ENCODE measurements around the gene PEX14.

DNA sequence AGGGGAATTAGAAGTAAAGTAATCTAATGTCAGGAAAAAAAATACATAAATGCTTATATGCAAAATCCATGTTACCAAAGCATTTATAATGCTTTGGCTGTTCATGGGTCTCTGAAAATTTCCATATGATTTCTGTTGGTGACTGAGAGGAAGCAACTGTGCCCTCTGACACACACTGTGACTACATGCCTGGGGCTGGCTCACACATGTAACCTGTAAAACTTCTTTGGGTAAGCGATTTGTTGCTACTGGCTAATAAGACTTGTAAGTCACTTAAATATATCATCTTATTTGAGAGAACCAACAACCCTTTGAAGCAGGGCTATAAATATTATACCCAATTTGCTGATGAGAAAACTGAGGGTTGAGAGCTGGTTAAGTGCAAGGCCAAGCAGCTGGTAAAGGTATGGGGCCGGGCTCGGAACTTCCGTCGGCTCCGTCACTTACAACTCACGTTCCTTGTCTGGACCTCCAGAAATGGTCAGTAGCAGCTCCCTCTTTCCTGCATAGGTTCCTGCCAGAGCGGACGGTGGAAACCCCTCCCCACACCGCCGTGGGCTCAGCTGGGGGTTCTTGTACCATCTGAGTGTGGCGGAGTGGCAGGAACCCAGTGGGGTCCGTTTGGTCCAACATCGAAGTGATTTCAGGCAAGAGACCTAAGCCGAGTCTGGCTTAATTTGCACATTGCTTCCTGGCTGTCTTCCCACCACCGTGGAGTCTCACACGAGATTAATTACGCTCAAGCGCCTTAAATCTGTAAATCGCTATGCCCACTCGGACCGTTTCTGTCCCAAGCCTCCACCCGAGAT is 3.1 kb upstream of the PEX14 start:
- TF ChIP-seq, protein P1, sequence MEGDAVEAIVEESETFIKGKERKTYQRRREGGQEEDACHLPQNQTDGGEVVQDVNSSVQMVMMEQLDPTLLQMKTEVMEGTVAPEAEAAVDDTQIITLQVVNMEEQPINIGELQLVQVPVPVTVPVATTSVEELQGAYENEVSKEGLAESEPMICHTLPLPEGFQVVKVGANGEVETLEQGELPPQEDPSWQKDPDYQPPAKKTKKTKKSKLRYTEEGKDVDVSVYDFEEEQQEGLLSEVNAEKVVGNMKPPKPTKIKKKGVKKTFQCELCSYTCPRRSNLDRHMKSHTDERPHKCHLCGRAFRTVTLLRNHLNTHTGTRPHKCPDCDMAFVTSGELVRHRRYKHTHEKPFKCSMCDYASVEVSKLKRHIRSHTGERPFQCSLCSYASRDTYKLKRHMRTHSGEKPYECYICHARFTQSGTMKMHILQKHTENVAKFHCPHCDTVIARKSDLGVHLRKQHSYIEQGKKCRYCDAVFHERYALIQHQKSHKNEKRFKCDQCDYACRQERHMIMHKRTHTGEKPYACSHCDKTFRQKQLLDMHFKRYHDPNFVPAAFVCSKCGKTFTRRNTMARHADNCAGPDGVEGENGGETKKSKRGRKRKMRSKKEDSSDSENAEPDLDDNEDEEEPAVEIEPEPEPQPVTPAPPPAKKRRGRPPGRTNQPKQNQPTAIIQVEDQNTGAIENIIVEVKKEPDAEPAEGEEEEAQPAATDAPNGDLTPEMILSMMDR (IDR thresholded peaks at IDR 0.05; ENCODE audit: poor library complexity, severe bottlenecking) = no peak
- TF ChIP-seq MXI1 (conservative IDR thresholded peaks at IDR 0.05; ENCODE audit: poor library complexity, severe bottlenecking) (no peak), TAF1 (IDR thresholded peaks at IDR 0.05; ENCODE audit: low read depth) (no peak), RAD21 (conservative IDR thresholded peaks at IDR 0.05) (no peak), EP300 (conservative IDR thresholded peaks at IDR 0.05; ENCODE audit: poor library complexity, severe bottlenecking) (no peak)
